Stimulated activated CD4-positive, alpha-beta T cell treated with anti-CD3 and anti-CD28 coated beads, Interleukin-2, amount 100 ng/mL, for 24 hours (primary cell): ENCODE results near the gene C4orf17.
A peak's percentile ranks its signal among the peaks of the same experiment; 100 is the strongest.

Experiments used
- DNase-seq, 2 donors: peaks; one replicate each; pipeline ENCODE4 v3.0.0-alpha.2; 2020

Gene C4orf17

GRCh38 chr4:99540277-99540939 is 29.6 kb downstream of the C4orf17 start:
- no peak for DNase-seq

GRCh38 chr4:99552872-99553271 is 42.1 kb downstream of the C4orf17 start:
- DNase-seq = no peak

GRCh38 chr4:99563310-99564186 is 52.7 kb downstream of the C4orf17 start, which contains the start of gene TRMT10A:
Gene TRMT10A, minus strand, starts transcription at chr4:99564039. Its CDS starts 4,701 bp downstream, at chr4:99559338.
- DNase-seq = peak; percentile 94 to 96

GRCh38 chr4:99564921-99565320 is 54.1 kb downstream of the C4orf17 start:
- DNase-seq = no peak

GRCh38 chr4:99571883-99572282 is 61.1 kb downstream of the C4orf17 start:
- no peak for DNase-seq

GRCh38 chr4:99572527-99573240 is 61.9 kb downstream of the C4orf17 start:
- no peak for DNase-seq

GRCh38 chr4:99573735-99574368 is 63.0 kb downstream of the C4orf17 start:
- no peak for DNase-seq

- DNase-seq = no peak
Observed at GRCh38 chr4:99574530-99575324, 63.9 kb downstream of the C4orf17 start, which contains the start of gene MTTP. Gene MTTP, plus strand, starts transcription at chr4:99574824. Its CDS starts 86 bp downstream, at chr4:99574910.

GRCh38 chr4:99578714-99579113 is 67.9 kb downstream of the C4orf17 start:
- no peak for DNase-seq

GRCh38 chr4:99585516-99585915 is 74.7 kb downstream of the C4orf17 start:
- DNase-seq = no peak

GRCh38 chr4:99586322-99586721 is 75.5 kb downstream of the C4orf17 start:
- DNase-seq = no peak

GRCh38 chr4:99586797-99587196 is 76.0 kb downstream of the C4orf17 start:
- DNase-seq = no peak

- no peak for DNase-seq
Observed at GRCh38 chr4:99587309-99587708, 76.5 kb downstream of the C4orf17 start.

GRCh38 chr4:99587803-99588202 is 77.0 kb downstream of the C4orf17 start:
- no peak for DNase-seq

- DNase-seq = no peak
Observed at GRCh38 chr4:99591757-99592156, 80.9 kb downstream of the C4orf17 start.
